ENCODE measurements around the gene HJV. TPM values are rescaled to one million over a fixed set of nuclear protein-coding genes. Genes with fewer than 3 reads are reported as not detected.

Gene HJV
- total RNA-seq, 2 donors from 2014 or later: not detected

DNA sequence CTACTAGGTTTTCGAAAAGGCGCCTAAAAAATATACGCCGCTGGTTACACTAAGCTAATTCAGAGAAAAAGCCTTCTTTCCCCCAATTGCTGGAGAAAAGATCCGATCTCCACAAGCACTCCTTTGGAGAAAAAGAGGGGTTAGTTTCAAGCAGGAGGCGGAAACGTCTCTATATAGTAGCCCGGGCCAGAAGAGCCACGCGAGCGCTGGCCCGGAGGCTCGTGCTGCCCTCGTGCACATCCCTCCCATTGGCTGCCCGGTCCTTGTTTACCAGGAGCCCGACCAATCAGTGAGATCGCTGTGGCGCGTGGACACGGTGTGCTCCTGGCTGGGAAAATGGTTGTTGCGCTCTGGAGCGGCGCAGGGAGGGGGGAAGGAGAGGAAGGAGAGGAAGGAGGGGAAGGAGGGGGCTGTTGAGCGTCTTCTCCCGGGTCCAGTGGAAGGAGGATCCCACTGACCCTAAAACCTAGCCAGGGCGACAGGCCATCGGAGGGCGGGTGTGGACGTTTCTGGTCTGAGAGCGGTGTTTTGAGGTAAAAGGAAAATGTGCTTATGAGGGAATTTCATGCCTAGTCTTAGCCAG lies 25.0 kb downstream of the HJV start, which contains the start of gene TXNIP:
TXNIP (minus strand) TSS at position 147 of the 583 bp plus-strand sequence. CDS start 313 bp downstream, outside the sequence.
- no peaks in the 10 kb centered on the region for H3K27me3 ChIP-seq (replicated peaks; ENCODE audit: insufficient read depth)
- no peak for TF ChIP-seq CTCF (IDR thresholded peaks at IDR 0.05)
- peak within 1 kb of the TSS; percentile 94 for H3K4me3 ChIP-seq
- DNase-seq (ENCODE audit: low spot score): peak; percentile 98
- peaks cover 40 to 65% of the 10 kb centered on the region in 2 donors for H3K4me1 ChIP-seq (ENCODE audit: control insufficient read depth in 1 of 2, low read depth in 2 of 2)
- H3K27ac ChIP-seq: peak within 1 kb of the TSS; percentile 84 to 89
- no peaks in the 10 kb centered on the region for H3K9me3 ChIP-seq
- ATAC-seq (ENCODE audit: insufficient number of reproducible peaks, low FRiP score, low read depth): peak; percentile 81
- H3K36me3 ChIP-seq: peaks cover 19% of the 10 kb centered on the region

- H3K9me3 ChIP-seq: no peaks in the 10 kb centered on the region
- peak overlapping the region; percentile 84 to 89 for H3K27ac ChIP-seq
- no peak for TF ChIP-seq CTCF (IDR thresholded peaks at IDR 0.05)
- peaks cover 40 to 65% of the 10 kb centered on the region in 2 donors for H3K4me1 ChIP-seq (ENCODE audit: control insufficient read depth in 1 of 2, low read depth in 2 of 2)
- peaks cover 19% of the 10 kb centered on the region for H3K36me3 ChIP-seq
- H3K4me3 ChIP-seq: peak overlapping the region; percentile 94
- ATAC-seq (ENCODE audit: insufficient number of reproducible peaks, low FRiP score, low read depth) (no peak), DNase-seq (ENCODE audit: low spot score) (no peak)
- no peaks in the 10 kb centered on the region for H3K27me3 ChIP-seq (replicated peaks; ENCODE audit: insufficient read depth)
Observed at GRCh38 chr1:145995964-145996432, 25.5 kb downstream of the HJV start.

- H3K27me3 ChIP-seq (replicated peaks; ENCODE audit: insufficient read depth): no peaks in the 10 kb centered on the region
- H3K4me3 ChIP-seq: peak overlapping the region; percentile 94
- H3K36me3 ChIP-seq: peaks cover 19% of the 10 kb centered on the region
- ATAC-seq (ENCODE audit: insufficient number of reproducible peaks, low FRiP score, low read depth) (no peak), DNase-seq (ENCODE audit: low spot score) (no peak)
- no peaks in the 10 kb centered on the region for H3K9me3 ChIP-seq
- peaks cover 40 to 65% of the 10 kb centered on the region in 2 donors for H3K4me1 ChIP-seq (ENCODE audit: control insufficient read depth in 1 of 2, low read depth in 2 of 2)
- no peak for TF ChIP-seq CTCF (IDR thresholded peaks at IDR 0.05)
- H3K27ac ChIP-seq: peak overlapping the region; percentile 84 to 89
Observed at GRCh38 chr1:145995148-145995881, 26.2 kb downstream of the HJV start.

GRCh38 chr1:145994391-145995120 lies 27.0 kb downstream of the HJV start:
- peak overlapping the region; percentile 94 for H3K4me3 ChIP-seq
- H3K9me3 ChIP-seq: no peaks in the 10 kb centered on the region
- TF ChIP-seq CTCF (IDR thresholded peaks at IDR 0.05): no peak
- ATAC-seq (ENCODE audit: insufficient number of reproducible peaks, low FRiP score, low read depth) (no peak), DNase-seq (ENCODE audit: low spot score) (no peak)
- H3K36me3 ChIP-seq: peaks cover 19% of the 10 kb centered on the region
- H3K27ac ChIP-seq: peak overlapping the region; percentile 84 to 89
- H3K27me3 ChIP-seq (replicated peaks; ENCODE audit: insufficient read depth): no peaks in the 10 kb centered on the region
- peaks cover 34 to 57% of the 10 kb centered on the region in 2 donors for H3K4me1 ChIP-seq (ENCODE audit: control insufficient read depth in 1 of 2, low read depth in 2 of 2)
